Osteoblast (primary cell): ENCODE results near the gene MCM5. TPM values are rescaled to one million over a fixed set of nuclear protein-coding genes. Genes with fewer than 3 reads are reported as not detected.

Experiments used
- DNase-seq: peaks from one replicate; pipeline ENCODE4 v3.0.0; 2011; ENCODE audit warnings: low spot score, mixed read lengths; ENCODE audit not compliant: insufficient read length; ENCODE audit errors: missing footprints
- H2AFZ ChIP-seq: 2 replicates; pipeline ENCODE4 v1.6.0; 2011; ENCODE audit warnings: mild to moderate bottlenecking, low read length
- H3K27ac ChIP-seq: 2 replicates; pipeline ENCODE4 v1.5.1; 2011; ENCODE audit warnings: mild to moderate bottlenecking, low read depth, low read length, moderate library complexity
- H3K27me3 ChIP-seq: 2 replicates; pipeline ENCODE4 v1.6.0; 2012; ENCODE audit warnings: mild to moderate bottlenecking, control low read depth, inconsistent platforms, low read length, moderate library complexity; ENCODE audit not compliant: insufficient read depth
- H3K36me3 ChIP-seq: 2 replicates; pipeline ENCODE4 v1.5.1; 2011; ENCODE audit warnings: mild to moderate bottlenecking, low read length, control low read depth, moderate library complexity; ENCODE audit not compliant: insufficient read depth
- H3K4me1 ChIP-seq: 2 replicates; pipeline ENCODE4 v1.5.1; 2011; ENCODE audit warnings: mild to moderate bottlenecking, low read length, control low read depth, moderate library complexity; ENCODE audit not compliant: insufficient read depth
- H3K4me2 ChIP-seq: 2 replicates; pipeline ENCODE4 v1.6.0; 2011; ENCODE audit warnings: mild to moderate bottlenecking, low read length; ENCODE audit not compliant: insufficient read depth
- H3K4me3 ChIP-seq: fragments of 200-600 bp; sonication (generic); 3 replicates; pipeline ENCODE4 v1.5.1; 2012; ENCODE audit warnings: mild to moderate bottlenecking, low read length, inconsistent platforms; ENCODE audit not compliant: insufficient read depth
- H3K79me2 ChIP-seq: 2 replicates; pipeline ENCODE4 v1.6.0; 2012; ENCODE audit warnings: mild to moderate bottlenecking, low read length, control low read depth, inconsistent platforms; ENCODE audit not compliant: insufficient read depth
- H3K9me3 ChIP-seq: 2 replicates; pipeline ENCODE4 v1.5.1; 2011; ENCODE audit warnings: low read depth, low read length, control low read depth
- H4K20me1 ChIP-seq: 2 replicates; pipeline ENCODE4 v1.6.0; 2012; ENCODE audit warnings: mild to moderate bottlenecking, low read length, control low read depth; ENCODE audit not compliant: insufficient read depth
- CTCF ChIP-seq: IDR thresholded peaks from 2 replicates; pipeline ENCODE4 v1.5.1; 2011; ENCODE audit warnings: mild to moderate bottlenecking, low read depth, low read length, moderate library complexity; ENCODE audit errors: extremely low read depth
- total RNA-seq: library from RNA; depleted of rRNA; stranded (reverse); fragments of >200 nt; gene quantifications from 2 replicates; pipeline ENCODE4 v1.2.3, GENCODE V29; 2012

The MCM5 gene
- total RNA-seq, 1 donor, result 12.7 TPM

GRCh38 chr22:35417606-35418005 lies 17.7 kb downstream of the MCM5 start:
- Histone ChIP-seq H3K4me1 (peaks cover 3% of the 10 kb centered on the region), H3K9me3 (no peaks in the 10 kb centered on the region), H3K4me2 (no peak overlapping the region), H2AFZ (no peak overlapping the region), H3K4me3 (no peak overlapping the region), H3K27ac (peak overlapping the region; percentile 10), H3K27me3 (no peaks in the 10 kb centered on the region), H4K20me1 (no peaks in the 10 kb centered on the region), H3K36me3 (peaks cover 31% of the 10 kb centered on the region), H3K79me2 (no peaks in the 10 kb centered on the region)
- peak; percentile 47 for DNase-seq
- no peak for TF ChIP-seq CTCF

GRCh38 chr22:35418088-35418487 lies 18.1 kb downstream of the MCM5 start:
- Histone ChIP-seq H3K4me1 (peaks cover 3% of the 10 kb centered on the region), H4K20me1 (no peaks in the 10 kb centered on the region), H3K4me2 (no peak overlapping the region), H3K4me3 (no peak overlapping the region), H3K9me3 (no peaks in the 10 kb centered on the region), H3K27me3 (no peaks in the 10 kb centered on the region), H2AFZ (no peak overlapping the region), H3K79me2 (no peaks in the 10 kb centered on the region), H3K27ac (peak overlapping the region; percentile 10), H3K36me3 (peaks cover 31% of the 10 kb centered on the region)
- no peak for TF ChIP-seq CTCF
- DNase-seq, result peak; percentile 82

- H3K36me3 ChIP-seq, result peaks cover 32% of the 10 kb centered on the region
- no peaks in the 10 kb centered on the region for H3K79me2 ChIP-seq
- H3K4me1 ChIP-seq, result peaks cover 3% of the 10 kb centered on the region
- no peaks in the 10 kb centered on the region for H3K27me3 ChIP-seq
- peak; percentile 68 for DNase-seq
- no peak overlapping the region for H2AFZ ChIP-seq
- H4K20me1 ChIP-seq, result no peaks in the 10 kb centered on the region
- no peak overlapping the region for H3K27ac ChIP-seq
- H3K4me3 ChIP-seq, result no peak overlapping the region
- TF ChIP-seq CTCF, result no peak
- no peak overlapping the region for H3K4me2 ChIP-seq
- no peaks in the 10 kb centered on the region for H3K9me3 ChIP-seq
These were observed 18.8 kb downstream of the MCM5 start for GRCh38 chr22:35418731-35419130.

GRCh38 chr22:35419756-35420155 lies 19.8 kb downstream of the MCM5 start:
- Histone ChIP-seq H3K36me3 (peaks cover 35% of the 10 kb centered on the region), H3K4me1 (peaks cover 3% of the 10 kb centered on the region), H3K4me3 (no peak overlapping the region), H3K79me2 (no peaks in the 10 kb centered on the region), H3K9me3 (no peaks in the 10 kb centered on the region), H3K27me3 (no peaks in the 10 kb centered on the region), H4K20me1 (no peaks in the 10 kb centered on the region), H3K4me2 (no peak overlapping the region), H3K27ac (no peak overlapping the region), H2AFZ (no peak overlapping the region)
- TF ChIP-seq CTCF, result no peak
- DNase-seq, result no peak
